Esophagus squamous epithelium (tissue), 4 donors: ENCODE results near the gene TTC21A.

Experiments used
- POLR2A ChIP-seq, 4 donors: fragments of 450-650 bp; IDR thresholded peaks; one replicate each; pipeline ENCODE4 v1.6.1; 2017; ENCODE audit warnings: antibody characterized with exemption in 4 of 4, mild to moderate bottlenecking in 4 of 4, moderate library complexity in 3 of 4
- TF ChIP-seq, protein P1 (sequence below), 6 experiments: fragments of 450-650 bp in 4 of 6; fragments of 200-600 bp in 2 of 6; sonication (generic) in 2 of 6; IDR thresholded peaks; one replicate each; pipeline ENCODE4 v1.5.1; 2016 to 2019; ENCODE audit warnings: antibody characterized with exemption in 6 of 6, mild to moderate bottlenecking in 4 of 6, moderate library complexity in 4 of 6

- TF ChIP-seq, protein P1, sequence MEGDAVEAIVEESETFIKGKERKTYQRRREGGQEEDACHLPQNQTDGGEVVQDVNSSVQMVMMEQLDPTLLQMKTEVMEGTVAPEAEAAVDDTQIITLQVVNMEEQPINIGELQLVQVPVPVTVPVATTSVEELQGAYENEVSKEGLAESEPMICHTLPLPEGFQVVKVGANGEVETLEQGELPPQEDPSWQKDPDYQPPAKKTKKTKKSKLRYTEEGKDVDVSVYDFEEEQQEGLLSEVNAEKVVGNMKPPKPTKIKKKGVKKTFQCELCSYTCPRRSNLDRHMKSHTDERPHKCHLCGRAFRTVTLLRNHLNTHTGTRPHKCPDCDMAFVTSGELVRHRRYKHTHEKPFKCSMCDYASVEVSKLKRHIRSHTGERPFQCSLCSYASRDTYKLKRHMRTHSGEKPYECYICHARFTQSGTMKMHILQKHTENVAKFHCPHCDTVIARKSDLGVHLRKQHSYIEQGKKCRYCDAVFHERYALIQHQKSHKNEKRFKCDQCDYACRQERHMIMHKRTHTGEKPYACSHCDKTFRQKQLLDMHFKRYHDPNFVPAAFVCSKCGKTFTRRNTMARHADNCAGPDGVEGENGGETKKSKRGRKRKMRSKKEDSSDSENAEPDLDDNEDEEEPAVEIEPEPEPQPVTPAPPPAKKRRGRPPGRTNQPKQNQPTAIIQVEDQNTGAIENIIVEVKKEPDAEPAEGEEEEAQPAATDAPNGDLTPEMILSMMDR (IDR thresholded peaks at IDR 0.05) = no peak
- TF ChIP-seq POLR2A (IDR thresholded peaks at IDR 0.05) = no peak
These were observed 10.7 kb upstream of the TTC21A start for GRCh38 chr3:39096775-39097174.
